ENCODE results near the gene LRMDA.

DNA sequence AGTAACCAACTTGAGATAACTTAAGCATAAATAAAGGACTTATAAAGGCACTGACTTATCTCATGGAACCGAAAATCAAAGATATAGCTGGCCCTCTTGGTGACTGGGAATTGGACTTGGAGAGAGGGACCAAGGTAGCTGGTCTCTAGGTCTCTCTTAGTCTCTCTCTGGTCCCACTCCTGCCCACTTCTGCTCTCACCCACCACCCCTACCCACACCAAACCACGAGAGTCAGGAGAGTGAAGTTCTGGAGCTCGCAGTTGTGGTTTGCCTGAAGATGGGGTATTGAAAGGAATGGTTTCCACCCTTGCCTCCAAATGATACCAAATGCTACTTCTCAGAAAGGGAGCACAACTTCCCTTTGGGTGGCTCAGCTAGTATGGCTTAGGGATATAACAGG lies 216.3 kb downstream of the LRMDA start:
- TF ChIP-seq, protein P1, sequence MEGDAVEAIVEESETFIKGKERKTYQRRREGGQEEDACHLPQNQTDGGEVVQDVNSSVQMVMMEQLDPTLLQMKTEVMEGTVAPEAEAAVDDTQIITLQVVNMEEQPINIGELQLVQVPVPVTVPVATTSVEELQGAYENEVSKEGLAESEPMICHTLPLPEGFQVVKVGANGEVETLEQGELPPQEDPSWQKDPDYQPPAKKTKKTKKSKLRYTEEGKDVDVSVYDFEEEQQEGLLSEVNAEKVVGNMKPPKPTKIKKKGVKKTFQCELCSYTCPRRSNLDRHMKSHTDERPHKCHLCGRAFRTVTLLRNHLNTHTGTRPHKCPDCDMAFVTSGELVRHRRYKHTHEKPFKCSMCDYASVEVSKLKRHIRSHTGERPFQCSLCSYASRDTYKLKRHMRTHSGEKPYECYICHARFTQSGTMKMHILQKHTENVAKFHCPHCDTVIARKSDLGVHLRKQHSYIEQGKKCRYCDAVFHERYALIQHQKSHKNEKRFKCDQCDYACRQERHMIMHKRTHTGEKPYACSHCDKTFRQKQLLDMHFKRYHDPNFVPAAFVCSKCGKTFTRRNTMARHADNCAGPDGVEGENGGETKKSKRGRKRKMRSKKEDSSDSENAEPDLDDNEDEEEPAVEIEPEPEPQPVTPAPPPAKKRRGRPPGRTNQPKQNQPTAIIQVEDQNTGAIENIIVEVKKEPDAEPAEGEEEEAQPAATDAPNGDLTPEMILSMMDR (optimal IDR thresholded peaks at IDR 0.05 in 1 of 3, IDR thresholded peaks at IDR 0.05 in 1 of 3, conservative IDR thresholded peaks at IDR 0.05 in 1 of 3; ENCODE audit: extremely low read depth in 1 of 3, insufficient read depth in 2 of 3, low read length in 3 of 3): no peak
- no peak for TF ChIP-seq EZH2 (IDR thresholded peaks at IDR 0.05; ENCODE audit: low read length)

Data from keratinocyte (primary cell).